ENCODE measurements around the gene KIAA1217.
"Not testable (repeated sequence)": the region's sequence is repeated elsewhere in the genome, so short reads cannot be mapped to it uniquely, and the experiment has no call there.

The KIAA1217 gene

DNA sequence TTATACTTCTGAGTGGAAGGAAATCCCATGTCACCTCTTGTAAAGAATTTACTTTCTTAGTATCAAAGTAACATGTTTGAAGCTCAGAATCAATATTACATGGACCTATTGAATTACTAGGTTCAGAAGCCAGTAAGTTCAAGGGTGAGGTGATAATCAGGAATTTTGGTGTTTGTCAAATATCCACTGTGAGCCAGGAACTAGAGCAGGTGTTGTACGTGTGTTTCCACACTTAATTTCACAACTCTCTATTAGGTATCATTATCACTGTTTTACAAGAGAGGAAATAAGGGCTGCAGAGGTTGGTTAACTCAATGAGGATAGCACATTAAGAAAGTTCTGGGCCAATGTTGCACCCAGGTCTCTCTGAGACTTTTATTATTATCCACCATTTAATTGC, 130.4 kb downstream of the KIAA1217 start:
- no peak for DNase-seq (ENCODE audit: low read depth in 2 of 2)

DNA sequence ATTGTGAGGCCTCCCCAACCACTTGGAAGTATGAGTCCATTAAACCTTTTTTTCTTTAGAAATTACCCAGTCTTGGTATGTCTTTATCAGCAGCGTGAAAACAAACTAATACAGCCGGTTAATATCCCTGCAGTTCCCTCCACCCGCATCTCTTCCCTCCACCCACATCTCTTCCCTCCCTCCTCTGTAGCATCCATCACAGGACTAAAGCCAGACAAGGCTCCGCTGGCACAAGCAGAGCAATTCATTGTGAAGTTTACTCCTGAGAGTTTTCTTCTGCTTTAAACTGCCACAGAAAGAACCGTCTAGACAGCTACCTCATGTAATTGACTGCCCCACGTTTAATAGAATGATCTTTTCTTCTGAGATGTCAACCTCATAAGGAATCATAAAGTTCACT, 131.5 kb downstream of the KIAA1217 start:
- DNase-seq (ENCODE audit: low read depth in 2 of 2), result no peak

DNA sequence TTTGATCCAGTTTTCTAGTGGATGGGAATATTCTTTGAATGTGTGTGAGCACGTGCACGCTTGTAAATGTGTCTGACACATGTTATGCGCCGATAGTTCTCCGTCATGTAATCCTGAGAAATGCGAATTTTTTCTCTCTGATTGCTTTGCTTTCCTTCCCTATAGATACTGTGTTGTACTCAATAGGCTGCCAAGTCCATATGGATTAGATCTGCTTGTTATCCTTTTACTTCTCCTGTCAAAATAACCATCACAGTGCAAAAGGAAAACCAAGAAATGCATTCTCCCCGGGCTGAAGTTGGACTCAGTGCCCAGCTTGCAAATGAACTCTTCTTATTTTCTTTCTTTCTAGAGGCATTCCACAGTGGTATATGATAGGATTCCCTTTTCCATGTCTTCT, 131.9 kb downstream of the KIAA1217 start:
- no peak for DNase-seq (ENCODE audit: low read depth in 2 of 2)

DNA sequence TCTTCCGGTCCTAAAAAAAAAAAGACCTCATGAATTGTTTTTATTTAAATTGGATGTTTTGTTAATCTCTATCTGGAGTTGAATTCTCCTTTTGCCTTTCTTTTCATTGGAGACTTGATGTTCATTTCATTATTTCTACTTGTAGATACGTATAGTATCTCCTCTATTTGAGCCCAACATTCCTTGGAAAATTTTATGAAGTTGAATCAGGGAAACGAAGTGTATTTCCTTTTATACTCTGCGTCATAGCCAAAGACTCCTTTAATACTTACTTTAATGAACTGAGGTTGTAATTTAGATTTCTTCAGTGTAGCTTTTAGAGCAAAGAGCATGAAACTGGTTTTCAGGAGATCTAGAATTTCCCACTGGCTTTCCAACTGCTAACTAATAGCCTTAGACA, 132.4 kb downstream of the KIAA1217 start:
- no peak for DNase-seq (ENCODE audit: low read depth in 2 of 2)

DNA sequence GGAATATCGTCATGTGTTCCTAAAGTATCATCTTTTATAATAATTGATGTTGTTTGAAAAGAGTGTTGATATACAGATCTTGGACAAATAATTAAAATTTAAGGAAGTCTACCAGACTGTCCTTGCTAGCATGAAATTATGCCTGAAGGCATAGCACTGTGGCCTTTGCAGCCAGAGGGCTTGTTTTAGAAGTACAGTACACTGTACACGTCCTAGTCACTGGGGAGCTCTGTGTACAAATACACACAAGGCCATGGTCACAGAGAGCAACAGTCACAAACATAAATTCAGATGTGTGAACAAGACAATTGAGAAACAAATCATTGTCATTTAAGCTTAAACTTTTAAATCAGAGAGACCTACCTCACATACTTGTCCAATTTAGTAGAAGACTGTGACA, 133.0 kb downstream of the KIAA1217 start:
- DNase-seq (ENCODE audit: low read depth in 2 of 2), result no peak

DNA sequence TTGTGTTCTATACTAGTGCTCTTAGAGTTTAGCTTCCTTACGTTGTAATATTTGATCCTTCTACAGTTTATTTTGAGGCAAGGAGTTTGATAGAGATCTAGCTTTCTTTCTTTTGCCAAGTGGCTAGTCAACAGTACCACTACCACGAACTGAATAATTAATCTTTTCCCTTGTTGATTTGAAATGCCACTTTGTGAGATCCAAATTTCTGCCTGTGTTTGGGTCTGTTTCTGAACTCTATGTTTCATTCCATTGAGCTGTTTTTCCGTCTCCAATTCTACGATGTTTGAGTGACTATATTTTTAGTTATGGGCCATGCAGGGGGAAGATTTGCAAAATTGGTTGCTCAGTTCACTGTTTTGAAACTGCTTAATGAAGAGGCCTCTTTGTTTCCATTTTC, 134.7 kb downstream of the KIAA1217 start:
- DNase-seq (ENCODE audit: low read depth in 2 of 2), result no peak

DNA sequence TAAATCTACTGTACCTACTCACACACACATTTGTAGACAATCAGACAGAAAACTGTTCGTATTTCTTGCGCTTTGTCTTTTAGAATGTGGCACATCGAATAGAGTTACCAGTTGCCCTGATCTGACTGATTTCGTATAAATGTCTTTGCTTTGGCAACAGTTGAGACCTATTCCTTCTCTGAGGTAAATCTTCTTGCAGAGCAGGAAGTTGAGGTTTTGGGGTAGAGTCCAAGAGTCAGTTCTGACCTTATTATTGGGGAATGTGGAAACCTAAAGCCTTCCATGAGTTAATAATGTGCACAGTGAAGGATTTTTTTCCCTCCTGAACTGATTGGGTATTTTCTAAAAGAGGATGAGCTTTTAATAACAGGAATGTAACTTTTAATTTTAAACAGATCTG, 135.3 kb downstream of the KIAA1217 start:
- DNase-seq (ENCODE audit: low read depth in 2 of 2), result no peak

DNA sequence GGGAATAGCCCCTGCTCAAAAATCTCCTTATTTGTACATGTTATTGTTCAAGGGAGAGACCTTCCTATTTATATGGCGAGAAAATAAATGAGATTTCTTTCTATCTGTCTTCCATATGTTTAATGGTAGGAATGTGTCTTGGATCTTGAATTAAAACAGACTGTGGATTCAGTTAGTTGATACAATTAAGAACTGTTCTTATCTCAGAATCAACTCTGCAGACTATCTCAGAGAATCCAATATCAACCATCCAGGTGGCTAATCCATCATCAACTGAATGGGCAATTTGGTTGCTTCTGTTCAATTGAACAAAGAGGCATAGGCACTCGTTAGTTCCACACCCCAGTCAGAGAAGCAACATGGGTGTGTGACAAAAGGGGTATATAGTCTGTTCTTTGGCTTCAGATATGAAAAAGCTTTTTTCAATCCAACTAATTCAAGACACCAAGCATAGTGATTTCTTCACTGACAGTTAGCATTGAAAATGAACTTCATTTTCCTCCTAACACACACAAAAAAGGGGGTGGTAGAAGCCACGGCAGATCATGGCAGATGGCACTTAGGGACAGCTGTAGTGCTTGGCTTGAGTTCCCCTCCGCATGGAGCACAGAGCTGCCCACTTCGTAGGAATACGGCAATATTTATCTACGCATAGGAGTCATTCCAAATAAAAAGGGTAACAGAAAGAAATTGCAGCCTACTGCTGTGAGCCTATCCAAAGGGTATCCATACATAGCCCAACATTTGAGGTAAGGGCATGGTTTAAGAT, 135.9 kb downstream of the KIAA1217 start:
- DNase-seq (ENCODE audit: low read depth in 2 of 2), result no peak

DNA sequence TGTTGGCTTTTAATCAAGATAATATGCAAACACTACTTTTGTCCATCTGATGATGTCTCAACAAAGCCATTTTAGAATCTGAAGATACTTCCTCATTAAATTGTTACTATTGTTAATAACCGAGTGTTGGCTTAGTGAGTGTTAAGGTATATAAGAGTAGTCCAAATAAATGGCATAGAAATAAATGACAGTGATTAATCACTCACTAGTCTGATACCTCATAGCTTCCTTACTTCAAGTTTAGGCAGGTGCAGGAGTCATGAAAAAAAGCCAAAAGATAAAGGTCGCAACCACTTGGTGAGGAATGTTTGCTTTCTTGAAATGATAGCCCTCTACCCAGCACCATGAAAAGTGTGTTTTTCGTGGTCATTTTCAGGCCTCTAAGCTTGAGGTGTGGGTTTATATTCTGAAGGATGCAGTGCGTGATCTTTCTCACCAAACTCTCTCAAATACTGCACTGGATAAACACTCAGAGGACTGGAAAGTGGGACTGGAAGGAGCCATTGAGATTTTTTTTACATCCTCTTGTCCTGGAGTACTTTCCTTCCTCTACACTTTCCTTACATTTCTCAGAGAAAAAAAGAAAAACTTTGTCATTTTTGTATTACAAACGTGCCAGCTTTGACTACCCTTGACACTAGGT, 138.1 kb downstream of the KIAA1217 start:
- DNase-seq (ENCODE audit: low read depth in 2 of 2), result no peak

DNA sequence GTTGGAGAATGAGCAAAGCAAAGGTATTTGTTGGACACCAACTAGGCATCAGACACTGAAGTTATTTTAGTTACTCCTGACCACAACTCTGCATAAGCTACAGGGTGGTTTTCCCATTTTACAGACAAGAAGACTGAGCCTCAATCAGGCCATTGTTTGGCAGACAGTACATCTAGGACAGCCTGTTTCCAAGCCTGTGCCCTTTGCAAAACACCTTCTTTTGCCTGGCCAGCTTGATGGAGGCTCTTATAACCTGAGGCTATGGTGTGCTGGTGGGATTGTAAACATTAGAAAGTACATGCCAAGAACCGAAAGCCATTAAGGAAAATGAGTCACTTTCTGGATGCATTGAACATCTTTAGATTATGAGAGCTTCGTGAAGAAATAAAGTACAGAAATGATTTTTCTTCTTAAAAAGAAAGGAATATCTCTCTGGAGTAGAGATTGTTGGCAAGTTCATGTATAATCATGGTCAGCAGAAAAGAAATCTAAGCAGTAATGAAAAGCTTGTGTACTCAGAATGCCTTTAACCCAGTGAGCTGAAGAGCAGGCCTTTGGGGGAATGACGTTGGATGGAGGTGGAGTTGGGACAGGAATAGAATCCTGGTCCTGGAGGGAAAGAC, 140.6 kb downstream of the KIAA1217 start:
- DNase-seq (ENCODE audit: low read depth in 2 of 2), result no peak

DNA sequence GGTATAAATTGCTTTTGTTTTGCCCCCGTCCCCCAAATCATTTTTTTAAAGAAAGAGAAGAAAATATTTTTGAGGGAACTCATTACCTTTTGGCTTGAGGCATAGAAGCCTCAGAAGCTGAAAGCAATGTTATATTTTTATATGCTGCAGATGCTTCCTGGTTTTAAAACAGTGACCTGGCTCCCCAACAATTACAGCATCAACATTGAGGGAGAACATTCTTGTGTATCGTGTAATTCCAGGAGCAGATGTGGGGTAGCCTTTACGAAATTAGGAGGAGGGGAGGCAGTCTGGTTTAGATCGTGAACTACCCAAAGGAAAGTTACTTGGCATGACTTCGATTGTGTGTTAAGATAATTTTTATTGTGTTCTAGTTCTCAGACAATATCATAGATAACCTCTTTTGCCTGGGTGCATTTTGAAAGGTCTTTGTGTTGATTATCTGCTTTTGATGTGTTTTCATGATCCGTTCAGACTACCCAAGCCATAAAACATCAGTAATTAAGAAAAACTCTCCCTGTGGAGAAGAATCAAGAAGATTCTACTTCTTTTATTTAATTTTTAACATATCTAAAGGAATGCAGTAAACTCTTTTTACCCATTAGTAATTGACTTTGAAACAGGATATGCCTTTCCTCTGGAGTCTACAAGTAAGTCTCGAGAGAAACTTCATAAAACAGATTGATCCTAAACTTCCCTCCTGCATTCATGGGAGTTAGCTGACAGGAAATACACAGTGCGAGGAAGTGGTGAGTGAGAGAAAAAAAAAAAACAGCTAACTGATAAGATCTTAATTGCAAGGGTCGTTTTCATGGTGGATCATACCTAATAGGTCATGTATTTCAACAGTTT, 141.4 kb downstream of the KIAA1217 start:
- DNase-seq (ENCODE audit: low read depth in 2 of 2), result no peak

DNA sequence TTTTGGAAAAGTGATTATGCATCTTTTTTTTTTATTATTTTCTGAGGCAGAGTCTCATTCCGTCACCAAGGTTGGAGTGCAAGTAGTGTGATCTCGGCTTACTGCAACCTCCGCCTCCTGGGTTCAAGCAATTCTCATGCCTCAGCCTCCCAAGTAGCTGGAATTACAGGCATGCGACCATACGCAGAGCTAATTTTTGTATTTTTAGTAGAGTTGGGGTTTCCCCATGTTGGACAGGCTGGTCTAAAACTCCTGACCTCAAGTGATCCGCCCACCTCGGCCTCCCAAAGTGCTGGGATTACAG, 141.9 kb downstream of the KIAA1217 start:
- not testable (repeated sequence) for DNase-seq (ENCODE audit: low read depth in 2 of 2)

DNA sequence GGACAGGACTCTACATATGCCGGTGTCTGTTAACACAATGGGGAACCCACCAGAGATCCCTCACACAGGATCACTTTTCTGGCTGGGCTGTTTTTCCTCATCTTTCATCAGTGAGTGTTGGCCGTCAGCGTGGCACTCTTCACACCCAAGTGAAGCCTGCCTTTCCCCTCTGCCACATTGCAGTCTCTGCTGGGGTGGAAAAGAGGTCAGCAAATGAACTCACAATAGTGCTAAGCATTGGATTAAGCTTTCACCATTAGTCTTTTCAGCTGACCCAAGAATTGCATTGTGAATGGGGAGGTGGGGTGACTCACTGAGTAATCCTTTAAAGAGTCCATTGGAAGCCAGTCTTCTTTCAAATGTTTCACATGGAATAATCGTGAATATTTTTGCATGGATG, 143.0 kb downstream of the KIAA1217 start:
- DNase-seq (ENCODE audit: low read depth in 2 of 2), result no peak

DNA sequence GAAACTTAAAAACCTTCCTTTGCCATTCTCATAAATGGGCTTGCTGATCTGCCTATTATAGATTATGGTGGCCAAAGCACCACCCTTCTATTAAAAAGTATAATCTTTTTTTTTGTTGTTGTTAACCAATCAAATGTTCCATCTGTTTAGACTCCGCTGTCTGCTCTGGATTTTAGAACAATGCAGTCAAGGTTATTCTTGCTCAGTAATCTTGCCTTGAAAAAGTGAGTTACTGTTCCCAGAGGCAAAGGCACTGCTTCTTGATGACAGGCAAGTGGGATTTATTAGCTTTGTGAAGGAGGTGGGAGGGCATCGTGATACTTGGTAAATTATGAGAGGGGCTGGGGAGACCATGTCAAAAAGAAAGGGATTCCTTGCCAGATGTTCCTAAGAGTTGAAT, 143.5 kb downstream of the KIAA1217 start:
- DNase-seq (ENCODE audit: low read depth in 2 of 2), result no peak

DNA sequence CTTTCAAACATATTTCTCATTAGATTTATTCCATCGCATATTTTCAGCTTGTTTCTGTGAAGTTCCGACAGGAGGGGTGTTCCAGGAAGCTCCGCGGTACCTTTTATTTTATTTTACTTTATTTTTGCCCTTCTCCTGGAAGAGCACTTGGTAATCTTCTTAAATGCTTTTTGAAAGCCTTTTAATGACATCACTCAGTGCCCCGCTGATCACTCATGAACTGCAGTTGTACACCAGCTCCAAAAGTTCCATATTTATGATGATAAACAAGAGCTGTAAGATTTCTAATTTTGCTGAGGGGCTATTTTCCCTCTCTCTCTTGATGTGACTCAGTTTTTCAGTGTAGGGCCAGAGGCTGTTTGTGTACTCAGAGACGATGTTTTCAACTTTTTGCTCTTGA, 144.4 kb downstream of the KIAA1217 start:
- no peak for DNase-seq (ENCODE audit: low read depth in 2 of 2)

DNA sequence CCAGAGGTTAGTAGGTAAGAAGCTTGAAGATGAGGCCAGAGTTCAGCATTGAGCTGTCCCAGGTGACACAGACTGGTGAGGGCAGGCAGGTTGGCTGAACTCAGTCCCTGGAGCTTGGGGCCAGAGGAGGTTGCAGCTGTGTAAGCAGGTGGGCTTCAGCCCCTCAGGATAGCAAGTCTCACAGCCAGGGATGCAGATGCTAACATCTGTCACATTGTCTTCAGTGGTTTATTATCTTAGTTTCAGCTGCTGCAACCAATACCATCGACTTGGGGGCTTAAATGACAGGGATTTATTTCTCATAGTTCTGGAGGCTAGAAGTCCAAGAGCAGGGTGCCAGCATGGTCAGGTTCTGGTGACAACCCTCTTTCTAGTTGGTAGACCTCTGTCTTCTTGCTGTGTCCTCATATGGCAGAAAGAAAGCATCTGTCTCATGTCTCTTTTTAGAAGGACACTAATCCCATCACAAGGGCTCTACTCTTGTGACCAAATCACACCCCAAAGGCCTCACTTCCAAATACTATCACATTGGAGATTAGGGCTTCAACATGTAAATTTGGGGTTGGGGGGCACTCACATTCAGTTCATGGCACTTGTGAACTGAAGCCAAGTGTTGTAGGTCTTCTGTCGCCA, 146.2 kb downstream of the KIAA1217 start:
- no peak for DNase-seq (ENCODE audit: low read depth in 2 of 2)

DNA sequence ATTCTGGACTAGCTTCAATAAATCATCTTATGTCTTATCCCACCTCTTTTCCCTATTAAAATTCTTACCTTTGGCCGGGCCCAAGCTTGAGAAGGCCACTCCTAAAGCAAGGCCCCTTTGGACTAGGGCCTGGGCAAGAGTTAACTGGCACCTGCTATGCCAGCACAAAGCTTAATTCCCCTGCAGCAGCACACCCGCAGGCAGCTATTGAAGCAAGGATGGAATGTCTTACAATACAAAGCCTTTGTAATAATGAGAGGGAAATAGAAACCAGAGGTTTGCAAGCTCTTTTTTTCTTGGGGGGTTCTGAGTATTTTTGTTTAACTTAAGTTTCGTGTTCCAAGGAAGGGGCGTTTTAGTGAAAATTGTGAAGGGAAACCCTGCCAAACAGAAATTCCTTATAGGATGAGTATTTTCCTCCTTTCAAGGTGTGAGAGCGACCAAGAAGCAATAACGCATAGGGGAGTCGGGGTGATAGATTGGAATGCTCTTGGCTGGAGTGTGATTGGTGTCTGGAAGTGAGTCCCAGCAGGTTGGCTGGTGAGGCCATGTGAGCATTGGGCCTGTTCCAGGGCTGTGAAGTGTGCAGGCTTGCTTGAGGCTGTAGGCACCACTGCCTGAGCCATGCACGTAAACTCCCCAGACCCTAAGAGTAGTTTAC, 148.5 kb downstream of the KIAA1217 start:
- no peak for DNase-seq (ENCODE audit: low read depth in 2 of 2)

DNA sequence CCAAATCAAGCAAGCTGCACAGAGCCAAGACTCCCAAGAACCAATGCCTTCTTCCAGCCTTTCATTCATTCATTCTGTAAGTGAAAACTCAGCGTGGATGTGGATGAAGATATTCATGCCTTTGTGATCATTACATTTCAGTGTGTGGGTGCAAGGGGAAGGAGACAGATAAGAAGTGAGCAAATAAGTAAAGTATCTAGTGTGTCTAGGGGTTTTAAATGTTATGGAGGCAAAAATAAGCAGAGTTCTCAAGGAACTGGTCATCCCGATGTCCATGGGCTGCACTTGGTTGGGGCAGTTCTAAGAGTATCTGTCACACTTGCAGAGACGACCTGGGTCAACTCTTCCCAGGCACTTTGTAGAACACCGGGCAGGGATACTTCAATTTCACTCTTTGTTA, 149.1 kb downstream of the KIAA1217 start:
- no peak for DNase-seq (ENCODE audit: low read depth in 2 of 2)

DNA sequence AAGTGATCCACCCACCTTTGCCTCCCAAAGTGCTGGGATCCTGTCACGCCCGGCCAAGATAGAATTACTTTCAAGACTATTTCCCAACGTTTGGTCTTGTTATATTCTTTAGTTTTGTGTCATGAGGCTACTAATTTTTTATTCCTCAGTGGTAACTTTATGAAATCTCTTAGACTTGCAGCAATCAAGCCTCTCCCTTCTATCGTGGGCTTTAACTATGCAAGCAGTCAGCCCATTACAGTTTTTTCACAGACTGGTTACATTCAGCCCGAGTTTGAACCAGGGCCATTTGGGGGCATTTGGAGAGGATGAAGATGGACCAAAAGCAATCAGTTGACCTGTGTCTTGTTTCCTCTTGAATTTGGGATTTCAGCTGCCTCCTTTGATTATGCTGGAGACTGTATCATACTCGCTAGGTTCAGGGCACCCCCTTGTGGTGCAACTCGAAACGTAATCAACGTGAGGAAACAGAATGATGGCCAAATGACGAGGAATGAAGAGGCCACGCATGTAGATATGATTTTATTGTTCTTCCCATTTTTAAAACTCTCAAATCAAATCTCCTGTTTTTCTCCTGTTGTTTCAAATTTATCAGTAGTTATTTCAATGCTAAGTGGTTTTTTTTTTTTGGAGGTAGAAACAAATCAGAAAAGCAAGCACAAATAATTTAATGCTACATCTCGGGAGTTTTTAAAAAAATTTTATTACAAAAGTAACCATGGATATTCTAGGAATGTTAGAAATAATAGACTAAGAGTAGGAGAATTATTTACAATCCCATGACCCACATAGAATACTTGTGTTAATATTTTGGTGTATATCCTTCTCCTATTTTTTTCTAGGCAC, 151.6 kb downstream of the KIAA1217 start:
- peak; percentile 13 to 26 for DNase-seq (ENCODE audit: low read depth in 2 of 2)

DNA sequence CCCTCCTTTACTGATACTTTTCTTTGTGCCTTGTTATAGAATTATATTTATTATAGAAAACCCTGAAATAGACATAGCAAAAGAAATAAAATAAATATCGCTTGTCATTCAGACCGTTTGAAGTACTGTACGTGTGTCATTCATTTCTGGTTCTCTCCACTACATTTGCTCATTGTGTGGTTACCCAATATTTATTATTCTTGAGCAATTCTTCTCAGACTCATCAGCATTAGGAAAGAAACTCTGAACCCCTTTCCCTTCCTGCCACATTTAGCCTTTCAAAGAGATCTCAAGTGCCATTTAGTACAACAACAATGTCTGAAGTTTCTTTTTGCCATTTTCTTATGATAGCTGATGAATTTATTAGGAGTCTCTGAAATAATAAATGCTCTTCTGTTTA, 154.1 kb downstream of the KIAA1217 start:
- DNase-seq (ENCODE audit: low read depth in 2 of 2), result no peak

DNA sequence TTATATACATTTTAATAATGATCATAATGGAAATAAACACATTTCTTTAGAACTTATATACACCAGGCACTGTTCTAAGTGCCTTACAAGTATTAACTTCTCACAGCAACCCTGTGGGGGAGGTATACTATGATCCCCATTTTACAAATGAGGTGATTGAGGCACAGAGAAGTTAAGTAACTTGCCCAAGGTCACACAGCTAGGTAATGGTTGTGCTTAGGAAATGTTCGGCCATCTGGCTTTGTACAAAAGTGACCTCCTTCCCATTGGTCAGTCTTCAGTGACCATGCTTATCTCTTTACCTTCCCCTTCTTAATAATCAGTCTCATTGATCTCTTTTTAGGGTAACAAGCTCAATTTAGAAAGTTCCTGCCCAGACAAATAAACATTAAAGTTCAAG, 158.8 kb downstream of the KIAA1217 start:
- no peak for DNase-seq (ENCODE audit: low read depth in 2 of 2)
